Liver (tissue), 9 donors: ENCODE measurements around the gene SNN. TPM values are rescaled to one million over a fixed set of nuclear protein-coding genes. Genes with fewer than 3 reads are reported as not detected.
A peak's percentile ranks its signal among the peaks of the same experiment; 100 is the strongest.

ENCODE experiments used
- DNase-seq: peaks from one replicate; pipeline ENCODE4 v3.0.0-alpha.2; 2017; ENCODE audit warnings: low spot score
- H3K27ac ChIP-seq, 2 donors: one replicate each; pipeline ENCODE4 v1.7.0; 2013; ENCODE audit warnings: inconsistent platforms in 2 of 2, low read length in 2 of 2, control low read depth in 1 of 2, low read depth in 1 of 2, mild to moderate bottlenecking in 1 of 2
- H3K27me3 ChIP-seq, 4 donors: one replicate each; pipeline versions ENCODE4 v1.6.1 to v1.7.0; 2013; ENCODE audit warnings: low read length in 3 of 4, inconsistent platforms in 1 of 4, mild to moderate bottlenecking in 1 of 4, moderate library complexity in 1 of 4; ENCODE audit not compliant: control insufficient read depth in 4 of 4, insufficient read depth in 4 of 4
- H3K36me3 ChIP-seq, 4 donors: one replicate each; pipeline versions ENCODE4 v1.6.1 to v1.7.0; 2013; ENCODE audit warnings: low read length in 3 of 4, mild to moderate bottlenecking in 3 of 4, low read depth in 1 of 4, moderate library complexity in 1 of 4; ENCODE audit not compliant: control insufficient read depth in 4 of 4, insufficient read depth in 3 of 4
- H3K4me1 ChIP-seq, 4 donors: one replicate each; pipeline versions ENCODE4 v1.6.1 to v1.7.0; 2013; ENCODE audit warnings: low read length in 3 of 4, mild to moderate bottlenecking in 3 of 4, moderate library complexity in 1 of 4; ENCODE audit not compliant: control insufficient read depth in 4 of 4, insufficient read depth in 4 of 4
- H3K4me3 ChIP-seq, 3 donors: one replicate each; pipeline versions ENCODE4 v1.6.1 to v1.7.0; 2013; ENCODE audit warnings: low read length in 3 of 3, control low read depth in 1 of 3, low read depth in 1 of 3, mild to moderate bottlenecking in 1 of 3
- H3K9ac ChIP-seq, 2 donors: one replicate each; pipeline ENCODE4 v1.7.0; 2013; ENCODE audit warnings: low read length in 2 of 2, mild to moderate bottlenecking in 2 of 2, moderate library complexity in 2 of 2, control low read depth in 1 of 2, low read depth in 1 of 2
- H3K9me3 ChIP-seq, 4 donors: one replicate each; pipeline versions ENCODE4 v1.6.1 to v1.7.0; 2013; ENCODE audit warnings: low read length in 3 of 4; ENCODE audit not compliant: control insufficient read depth in 4 of 4
- ATF3 ChIP-seq: IDR thresholded peaks from 2 replicates; pipeline ENCODE4 v1.6.1; 2016; ENCODE audit warnings: antibody characterized with exemption
- EGR1 ChIP-seq, 2 donors: IDR thresholded peaks; 2 replicates each; pipeline ENCODE4 v1.6.1; 2016 to 2018; ENCODE audit warnings: antibody characterized with exemption in 2 of 2, low read depth in 2 of 2
- FOXA1 ChIP-seq: IDR thresholded peaks from 2 replicates; pipeline ENCODE4 v1.6.1; 2016; ENCODE audit warnings: antibody characterized with exemption
- FOXA2 ChIP-seq: IDR thresholded peaks from 2 replicates; pipeline ENCODE4 v1.6.1; 2016; ENCODE audit warnings: antibody characterized with exemption
- GABPA ChIP-seq, 2 donors: IDR thresholded peaks in 1 of 2; conservative IDR thresholded peaks in 1 of 2; 2 replicates each; pipeline ENCODE4 v1.6.1; 2016; ENCODE audit warnings: antibody characterized with exemption in 2 of 2, mild to moderate bottlenecking in 1 of 2, moderate library complexity in 1 of 2
- HNF4A ChIP-seq, 2 donors: conservative IDR thresholded peaks; 2 replicates each; pipeline ENCODE4 v1.6.1; 2016; ENCODE audit warnings: antibody characterized with exemption in 2 of 2, mild to moderate bottlenecking in 2 of 2
- HNF4G ChIP-seq: IDR thresholded peaks from 2 replicates; pipeline ENCODE4 v1.6.1; 2016; ENCODE audit warnings: antibody characterized with exemption
- JUND ChIP-seq, 2 donors: IDR thresholded peaks; 2 replicates each; pipeline ENCODE4 v1.6.1; 2016; ENCODE audit warnings: antibody characterized with exemption in 2 of 2
- NR2F2 ChIP-seq: IDR thresholded peaks from 2 replicates; pipeline ENCODE4 v1.6.1; 2016; ENCODE audit warnings: antibody characterized with exemption
- RAD21 ChIP-seq, 2 donors: IDR thresholded peaks; 2 replicates each; pipeline ENCODE4 v1.6.1; 2016; ENCODE audit warnings: antibody characterized with exemption in 2 of 2, mild to moderate bottlenecking in 2 of 2
- REST ChIP-seq: IDR thresholded peaks from 2 replicates; pipeline ENCODE4 v1.6.1; 2016; ENCODE audit warnings: antibody characterized with exemption, mild to moderate bottlenecking
- RXRA ChIP-seq, 2 donors: IDR thresholded peaks; 2 replicates each; pipeline ENCODE4 v1.6.1; 2017 to 2018; ENCODE audit warnings: antibody characterized with exemption in 2 of 2, mild to moderate bottlenecking in 1 of 2
- SP1 ChIP-seq: IDR thresholded peaks from 2 replicates; pipeline ENCODE4 v1.6.1; 2018; ENCODE audit warnings: antibody characterized with exemption, mild to moderate bottlenecking
- TAF1 ChIP-seq: conservative IDR thresholded peaks from 2 replicates; pipeline ENCODE4 v1.6.1; 2016; ENCODE audit warnings: antibody characterized with exemption, mild to moderate bottlenecking
- YY1 ChIP-seq: IDR thresholded peaks from 2 replicates; pipeline ENCODE4 v1.6.1; 2016; ENCODE audit warnings: antibody characterized with exemption, mild to moderate bottlenecking
- whole genome bisulfite sequencing: extraction: QIAGEN DNeasy Blood & Tissue Kit; methylation state at CpG from one replicate; pipeline ENCODE4 v1.1.7; 2013; 5-methylcytosine and 5-hydroxymethylcytosine counted together
- polyA plus RNA-seq, 2 donors: library from polyadenylated mRNA; stranded (reverse) in 1 of 2; unstranded in 1 of 2; fragments of 200-250 nt in 1 of 2; fragments of >200 nt in 1 of 2; fragmentation: Nextera tagmentation in 1 of 2; extraction: Ambion mirVana in 1 of 2; gene quantifications; one replicate each; pipeline versions ENCODE4 v1.2.1 to v1.2.3, GENCODE V29; 2013 to 2015
- total RNA-seq, 2 donors: library from RNA; depleted of rRNA; stranded (reverse); fragments of >200 nt; gene quantifications; one replicate each; pipeline ENCODE4 v1.2.3, GENCODE V29; 2014
- TF ChIP-seq, protein P1 (sequence below): fragments of 150-350 bp; IDR thresholded peaks from 2 replicates; pipeline ENCODE4 v1.5.1; 2017; ENCODE audit warnings: improper control_type of control experiment, low read depth, low read length; ENCODE audit not compliant: missing input control
- TF ChIP-seq, protein P2 (sequence below): IDR thresholded peaks from 2 replicates; pipeline ENCODE4 v1.6.1; 2016; ENCODE audit warnings: antibody characterized with exemption
- TF ChIP-seq, protein P3 (sequence below): IDR thresholded peaks from 2 replicates; pipeline ENCODE4 v1.6.1; 2016; ENCODE audit warnings: antibody characterized with exemption
- donor health status: healthy.
- donor health status: healthy.
- donor health status: healthy.
- donor health status: healthy.
- donor health status: healthy.

Gene SNN
- total and polyA plus RNA-seq, 4 donors: 2.5 to 6.2 (median 5.3) TPM

- TF ChIP-seq GABPA (IDR thresholded peaks at IDR 0.05 in 1 of 2, conservative IDR thresholded peaks at IDR 0.05 in 1 of 2) (no peak), TAF1 (no peak), SP1 (no peak), FOXA2 (no peak), HNF4G (no peak), YY1 (no peak), EGR1 (IDR thresholded peaks at IDR 0.05; ENCODE audit: low read depth in 2 of 2) (no peak), REST (no peak), ATF3 (no peak), HNF4A (conservative IDR thresholded peaks at IDR 0.05) (no peak), FOXA1 (no peak), RXRA (IDR thresholded peaks at IDR 0.05) (no peak), RAD21 (IDR thresholded peaks at IDR 0.05) (no peak), NR2F2 (no peak), JUND (IDR thresholded peaks at IDR 0.05) (no peak)
- TF ChIP-seq, protein P1, sequence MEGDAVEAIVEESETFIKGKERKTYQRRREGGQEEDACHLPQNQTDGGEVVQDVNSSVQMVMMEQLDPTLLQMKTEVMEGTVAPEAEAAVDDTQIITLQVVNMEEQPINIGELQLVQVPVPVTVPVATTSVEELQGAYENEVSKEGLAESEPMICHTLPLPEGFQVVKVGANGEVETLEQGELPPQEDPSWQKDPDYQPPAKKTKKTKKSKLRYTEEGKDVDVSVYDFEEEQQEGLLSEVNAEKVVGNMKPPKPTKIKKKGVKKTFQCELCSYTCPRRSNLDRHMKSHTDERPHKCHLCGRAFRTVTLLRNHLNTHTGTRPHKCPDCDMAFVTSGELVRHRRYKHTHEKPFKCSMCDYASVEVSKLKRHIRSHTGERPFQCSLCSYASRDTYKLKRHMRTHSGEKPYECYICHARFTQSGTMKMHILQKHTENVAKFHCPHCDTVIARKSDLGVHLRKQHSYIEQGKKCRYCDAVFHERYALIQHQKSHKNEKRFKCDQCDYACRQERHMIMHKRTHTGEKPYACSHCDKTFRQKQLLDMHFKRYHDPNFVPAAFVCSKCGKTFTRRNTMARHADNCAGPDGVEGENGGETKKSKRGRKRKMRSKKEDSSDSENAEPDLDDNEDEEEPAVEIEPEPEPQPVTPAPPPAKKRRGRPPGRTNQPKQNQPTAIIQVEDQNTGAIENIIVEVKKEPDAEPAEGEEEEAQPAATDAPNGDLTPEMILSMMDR: no peak
- TF ChIP-seq, protein P2, sequence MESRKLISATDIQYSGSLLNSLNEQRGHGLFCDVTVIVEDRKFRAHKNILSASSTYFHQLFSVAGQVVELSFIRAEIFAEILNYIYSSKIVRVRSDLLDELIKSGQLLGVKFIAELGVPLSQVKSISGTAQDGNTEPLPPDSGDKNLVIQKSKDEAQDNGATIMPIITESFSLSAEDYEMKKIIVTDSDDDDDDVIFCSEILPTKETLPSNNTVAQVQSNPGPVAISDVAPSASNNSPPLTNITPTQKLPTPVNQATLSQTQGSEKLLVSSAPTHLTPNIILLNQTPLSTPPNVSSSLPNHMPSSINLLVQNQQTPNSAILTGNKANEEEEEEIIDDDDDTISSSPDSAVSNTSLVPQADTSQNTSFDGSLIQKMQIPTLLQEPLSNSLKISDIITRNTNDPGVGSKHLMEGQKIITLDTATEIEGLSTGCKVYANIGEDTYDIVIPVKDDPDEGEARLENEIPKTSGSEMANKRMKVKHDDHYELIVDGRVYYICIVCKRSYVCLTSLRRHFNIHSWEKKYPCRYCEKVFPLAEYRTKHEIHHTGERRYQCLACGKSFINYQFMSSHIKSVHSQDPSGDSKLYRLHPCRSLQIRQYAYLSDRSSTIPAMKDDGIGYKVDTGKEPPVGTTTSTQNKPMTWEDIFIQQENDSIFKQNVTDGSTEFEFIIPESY: no peak
- TF ChIP-seq, protein P3, sequence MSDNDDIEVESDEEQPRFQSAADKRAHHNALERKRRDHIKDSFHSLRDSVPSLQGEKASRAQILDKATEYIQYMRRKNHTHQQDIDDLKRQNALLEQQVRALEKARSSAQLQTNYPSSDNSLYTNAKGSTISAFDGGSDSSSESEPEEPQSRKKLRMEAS: no peak
- no peak overlapping the region for H3K4me3 ChIP-seq
- peaks cover 4 to 62% (median 28%) of the 10 kb centered on the region in 4 donors for H3K4me1 ChIP-seq
- peak overlapping the region in 1 of 2 donors; percentile 77 for H3K27ac ChIP-seq
- no peak for DNase-seq
- H3K27me3 ChIP-seq: no peaks in the 10 kb centered on the region
- H3K9ac ChIP-seq: no peak overlapping the region
- no peaks in the 10 kb centered on the region for H3K9me3 ChIP-seq
- 88% methylated on average over 14 of the region's 14 CpGs for WGBS
- peaks cover 1 to 27% (median 19%) of the 10 kb centered on the region in 4 donors for H3K36me3 ChIP-seq
Observed at GRCh38 chr16:11676799-11677198, 8.5 kb downstream of the SNN start.
